NCI-H1694 (cell line): ENCODE measurements around the gene SCNN1B.
"Not testable (repeated sequence)": the region's sequence is repeated elsewhere in the genome, so short reads cannot be mapped to it uniquely, and the experiment has no call there.

Experiments used
- DNase-seq: peaks from one replicate; lab custom pipeline; 2025; lab: John Stamatoyannopoulos, UW

SCNN1B gene

GRCh38 chr16:23288726-23289512 is 13.2 kb upstream of the SCNN1B start:
- no peak for DNase-seq

- DNase-seq: no peak
These were observed 11.7 kb upstream of the SCNN1B start for GRCh38 chr16:23290189-23291062.

- no peak for DNase-seq
These were observed 9.1 kb upstream of the SCNN1B start for GRCh38 chr16:23293016-23293415.

GRCh38 chr16:23294260-23294659 is 7.8 kb upstream of the SCNN1B start:
- DNase-seq: no peak

- DNase-seq: no peak
These were observed 5.1 kb upstream of the SCNN1B start for GRCh38 chr16:23296994-23297393.

GRCh38 chr16:23298290-23298915 is 3.7 kb upstream of the SCNN1B start:
- DNase-seq: no peak

GRCh38 chr16:23299815-23300214 is 2.3 kb upstream of the SCNN1B start:
- DNase-seq: not testable (repeated sequence)

GRCh38 chr16:23301251-23302044 is 654 bp upstream of the SCNN1B start:
- no peak for DNase-seq

- no peak for DNase-seq
These were observed 1.6 kb downstream of the SCNN1B start for GRCh38 chr16:23303685-23304084.

GRCh38 chr16:23304620-23305019 is 2.5 kb downstream of the SCNN1B start:
- DNase-seq: no peak

GRCh38 chr16:23306199-23307100 is 4.3 kb downstream of the SCNN1B start:
- no peak for DNase-seq

- DNase-seq: no peak
These were observed 8.1 kb downstream of the SCNN1B start for GRCh38 chr16:23310217-23310616.

GRCh38 chr16:23310744-23311143 is 8.6 kb downstream of the SCNN1B start:
- DNase-seq: no peak

GRCh38 chr16:23316232-23316631 is 14.1 kb downstream of the SCNN1B start:
- DNase-seq: no peak

- DNase-seq: no peak
These were observed 14.6 kb downstream of the SCNN1B start for GRCh38 chr16:23316634-23317265.

- peak; percentile 52 for DNase-seq
These were observed 15.2 kb downstream of the SCNN1B start for GRCh38 chr16:23317266-23317661.

GRCh38 chr16:23317751-23318150 is 15.6 kb downstream of the SCNN1B start:
- no peak for DNase-seq

GRCh38 chr16:23318639-23319038 is 16.5 kb downstream of the SCNN1B start:
- DNase-seq: no peak

GRCh38 chr16:23319861-23320615 is 17.9 kb downstream of the SCNN1B start:
- DNase-seq: no peak

- no peak for DNase-seq
These were observed 18.6 kb downstream of the SCNN1B start for GRCh38 chr16:23320693-23321092.
